K562 (cell line): Measurements from ENCODE around the gene UBE2QL1. TPM values are rescaled to one million over a fixed set of nuclear protein-coding genes. Genes with fewer than 3 reads are reported as not detected.

Source experiments
- ATAC-seq: fragments of 200-7000 bp; cut with Tn5 transposase; 3 replicates; pipeline ENCODE4 v1.9.1; 2020; ENCODE audit warnings: moderate library complexity
- BruUV-seq: library from RNA; stranded (reverse); fragments of 400-500 nt; replicated peaks from 2 replicates; lab custom pipeline; 2021; lab: Mats Ljungman, UMichigan
- CTCF ChIA-PET: fragments of 300-600 bp; formaldehyde crosslinking; extraction: SDS; loops from one replicate; lab custom pipeline; 2021; ENCODE audit warnings: low intra/inter-chr PET ratio; lab: Yijun Ruan, JAX
- POLR2A ChIA-PET: fragments of 300-600, 350-650 bp; sonication (Branson Sonifier 250); formaldehyde crosslinking; extraction: SDS; loops from one replicate; lab custom pipeline; 2021; ENCODE audit warnings: antibody characterized with exemption, inconsistent platforms; lab: Yijun Ruan, JAX
- DNase-seq, 4 experiments: peaks; one replicate each; pipeline versions ENCODE4 v3.0.0 to v3.0.0-alpha.2; 2011 to 2018; ENCODE audit warnings: low spot score in 3 of 4, mixed read lengths in 3 of 4; ENCODE audit errors: extremely low read depth in 1 of 4
- FAIRE-seq: peaks from 2 replicates; lab custom pipeline; 2011; peaks lifted over from hg19 to GRCh38; lab: Jason Lieb, UNC
- H2AFZ ChIP-seq: 2 replicates; pipeline ENCODE4 v1.6.0; 2011; ENCODE audit warnings: low read depth, low read length, control low read depth, inconsistent platforms
- H3K27ac ChIP-seq: fragments of 200-600 bp; 3 replicates; pipeline ENCODE4 v1.8.0; 2011; ENCODE audit warnings: low read depth, mild to moderate bottlenecking, control low read depth, inconsistent platforms, low read length, moderate library complexity, mixed read lengths; ENCODE audit errors: extremely low read depth
- H3K27me3 ChIP-seq, 2 experiments: fragments of 300-600 bp in 1 of 2; 2 replicates in 1 of 2; 3 replicates in 1 of 2; pipeline versions ENCODE4 v1.6.0 to v1.8.0; 2011; ENCODE audit warnings: inconsistent platforms in 2 of 2, low read length in 2 of 2, mild to moderate bottlenecking in 1 of 2, mixed read lengths in 1 of 2, moderate library complexity in 1 of 2; ENCODE audit not compliant: control insufficient read depth in 2 of 2, insufficient read depth in 2 of 2
- H3K36me3 ChIP-seq: fragments of 300-600 bp; 3 replicates; pipeline ENCODE4 v1.8.0; 2011; ENCODE audit warnings: mild to moderate bottlenecking, low read length, inconsistent platforms; ENCODE audit not compliant: control insufficient read depth, insufficient read depth
- H3K4me1 ChIP-seq, 2 experiments: fragments of 200-600 bp in 1 of 2; replicated peaks in 1 of 2; 2 replicates in 1 of 2; 3 replicates in 1 of 2; pipeline versions ENCODE4 v1.5.1 to v1.8.0; 2011; ENCODE audit warnings: inconsistent platforms in 2 of 2, low read length in 2 of 2, mild to moderate bottlenecking in 1 of 2, mixed read lengths in 1 of 2, moderate library complexity in 1 of 2; ENCODE audit not compliant: control insufficient read depth in 2 of 2, insufficient read depth in 2 of 2
- H3K4me2 ChIP-seq: 2 replicates; pipeline ENCODE4 v1.6.1; 2011; ENCODE audit warnings: low read length, control low read depth, inconsistent platforms, mixed read lengths; ENCODE audit not compliant: insufficient read depth
- H3K4me3 ChIP-seq: fragments of 200-600 bp; sonication (generic), shearing (Covaris generic); 2 replicates; pipeline ENCODE4 v1.5.1; 2016; ENCODE audit warnings: control low read depth, inconsistent platforms
- H3K79me2 ChIP-seq: fragments of 200-600 bp; 3 replicates; pipeline ENCODE4 v1.8.0; 2011; ENCODE audit warnings: low read length, inconsistent platforms; ENCODE audit not compliant: control insufficient read depth, insufficient read depth
- H3K9ac ChIP-seq, 2 experiments: 2 replicates each; pipeline versions ENCODE4 v1.6.0 to v1.6.1; 2011; ENCODE audit warnings: low read depth in 2 of 2, low read length in 2 of 2, control low read depth in 1 of 2, inconsistent platforms in 1 of 2, mild to moderate bottlenecking in 1 of 2, mixed read lengths in 1 of 2; ENCODE audit not compliant: insufficient read depth in 1 of 2
- H3K9me1 ChIP-seq: one replicate; pipeline ENCODE4 v1.6.0; 2011; ENCODE audit warnings: inconsistent platforms, mild to moderate bottlenecking, low read length, moderate library complexity; ENCODE audit not compliant: control insufficient read depth, insufficient read depth
- H3K9me3 ChIP-seq: replicated peaks from 2 replicates; pipeline ENCODE4 v1.5.1; 2011; ENCODE audit warnings: low read depth, low read length, inconsistent platforms; ENCODE audit not compliant: control insufficient read depth, insufficient read depth
- H4K20me1 ChIP-seq: replicated peaks from 2 replicates; pipeline ENCODE4 v1.6.1; 2011; ENCODE audit warnings: low read length, inconsistent platforms, mixed read lengths; ENCODE audit not compliant: control insufficient read depth, insufficient read depth
- ELF4 ChIP-seq: fragments of 450-650 bp; formaldehyde crosslinking; IDR thresholded peaks from 2 replicates; pipeline ENCODE4 v1.4.0; 2022; ENCODE audit warnings: missing genetic modification characterization
- FIP1L1 ChIP-seq: fragments of 200-400 bp; formaldehyde crosslinking; IDR thresholded peaks from 2 replicates; pipeline ENCODE4 v1.6.1; 2018; ENCODE audit warnings: mild to moderate bottlenecking, low read depth, low read length; ENCODE audit not compliant: poor library complexity, severe bottlenecking
- FOXA3 ChIP-seq, 2 experiments: fragments of 450-650 bp in 1 of 2; sonication (generic) in 1 of 2; formaldehyde crosslinking; IDR thresholded peaks in 1 of 2; conservative IDR thresholded peaks in 1 of 2; 2 replicates each; pipeline versions ENCODE4 v1.4.0 to v1.8.0; 2020 to 2022; ENCODE audit warnings: mild to moderate bottlenecking in 2 of 2, missing genetic modification reagents in 1 of 2
- FUS ChIP-seq: fragments of 200-400 bp; formaldehyde crosslinking; optimal IDR thresholded peaks from 2 replicates; pipeline ENCODE3; 2017; ENCODE audit warnings: low read depth, low read length
- GTF2F1 ChIP-seq: IDR thresholded peaks from 2 replicates; pipeline ENCODE4 v1.6.1; 2011; ENCODE audit warnings: low read depth, low read length, improper control_type of control experiment
- HSF4 ChIP-seq: fragments of 250-450 bp; sonication (Bioruptor Pico); IDR thresholded peaks from 2 replicates; pipeline ENCODE4 v2.1.2; 2022; ENCODE audit warnings: mild to moderate bottlenecking, moderate library complexity, borderline replicate concordance
- PCBP1 ChIP-seq: fragments of 200-400 bp; formaldehyde crosslinking; IDR thresholded peaks from 2 replicates; pipeline ENCODE4 v1.6.1; 2018; ENCODE audit warnings: mild to moderate bottlenecking, low read depth, low read length; ENCODE audit not compliant: poor library complexity, severe bottlenecking
- PRMT5 ChIP-seq: sonication (generic); formaldehyde crosslinking; IDR thresholded peaks from 2 replicates; pipeline ENCODE4 v1.5.0; 2020; ENCODE audit warnings: missing genetic modification reagents
- ZBED1 ChIP-seq: IDR thresholded peaks from 2 replicates; pipeline ENCODE4 v1.6.1; 2014
- ZNF79 ChIP-seq: fragments of 250-450 bp; sonication (Bioruptor Pico); IDR thresholded peaks from 2 replicates; pipeline ENCODE4 v1.4.0; 2020; ENCODE audit warnings: low read depth, mild to moderate bottlenecking, moderate library complexity
- WGBS: fragments of 100-300 bp; shearing (Covaris generic); methylation state at CpG from one replicate; pipeline ENCODE4 v1.1.6; 2016; ENCODE audit warnings: low coverage, mixed read lengths; ENCODE audit not compliant: insufficient coverage; ENCODE audit errors: missing lambda C conversion rate; 5-methylcytosine and 5-hydroxymethylcytosine counted together
- in situ Hi-C: fragments of 300-500 bp; cut with MboI; formaldehyde crosslinking; loops from 4 replicates; pipeline ENCODE4 v1.15.0; 2018; ENCODE audit warnings: inconsistent platforms, mixed read lengths
- intact Hi-C: fragments of 100-400 bp; cut with micrococcal nuclease; formaldehyde crosslinking; loops from 2 replicates; pipeline ENCODE4 v1.14.2; 2022
- polyA plus RNA-seq, 8 experiments: library from polyadenylated mRNA; depleted of rRNA in 4 of 8; stranded (reverse) in 5 of 8; unstranded in 3 of 8; fragments of >200 nt; fragmentation: Nextera tagmentation in 2 of 8; fragmentation: Illumina TruSeq in 1 of 8; extraction: Ambion mirVana in 2 of 8; extraction: Trizol in 1 of 8; gene quantifications; 2 replicates each; pipeline versions ENCODE4 v1.2.1 to v1.2.3, GENCODE V29; 2011 to 2014; ENCODE audit warnings: inconsistent platforms in 1 of 8, missing spikeins in 1 of 8
- total RNA-seq, 7 experiments: library from RNA; depleted of rRNA in 6 of 7; stranded (reverse); fragments of >200 nt in 6 of 7; fragmentation: Illumina TruSeq in 2 of 7; extraction: Trizol in 2 of 7; gene quantifications; 2 replicates each; pipeline versions ENCODE4 v1.2.1 to v1.2.3, GENCODE V29; 2011 to 2021; ENCODE audit warnings: low replicate concordance in 1 of 7
- TF ChIP-seq, protein P1 (sequence below): sonication (generic); formaldehyde crosslinking; IDR thresholded peaks from 2 replicates; pipeline ENCODE4 v1.8.0; 2022; ENCODE audit warnings: mild to moderate bottlenecking, missing genetic modification reagents
- TF ChIP-seq, protein P2 (sequence below): fragments of 450-650 bp; formaldehyde crosslinking; IDR thresholded peaks from 2 replicates; pipeline ENCODE4 v1.4.0; 2022; ENCODE audit warnings: missing genetic modification characterization
- TF ChIP-seq, protein P3 (sequence below): fragments of 200-400 bp; formaldehyde crosslinking; IDR thresholded peaks from 2 replicates; pipeline ENCODE4 v1.6.1; 2017; ENCODE audit warnings: mild to moderate bottlenecking, low read depth, low read length, moderate library complexity
- TF ChIP-seq, protein P4 (sequence below): fragments of 450-650 bp; formaldehyde crosslinking; conservative IDR thresholded peaks from 2 replicates; pipeline ENCODE4 v1.4.0; 2022; ENCODE audit warnings: mild to moderate bottlenecking, missing genetic modification characterization
- TF ChIP-seq, protein P5 (sequence below): fragments of 450-650 bp; formaldehyde crosslinking; IDR thresholded peaks from 2 replicates; pipeline ENCODE4 v1.4.0; 2022; ENCODE audit warnings: missing genetic modification characterization
- TF ChIP-seq, protein P6 (sequence below): sonication (generic); formaldehyde crosslinking; IDR thresholded peaks from 2 replicates; pipeline ENCODE4 v1.9.0; 2022; ENCODE audit warnings: mild to moderate bottlenecking, missing genetic modification reagents

Gene UBE2QL1
- total and polyA plus RNA-seq, 9 of the 15 experiments (the other 6 are each of a cell fraction or from before 2014, with no cell fraction given) = not detected

DNA sequence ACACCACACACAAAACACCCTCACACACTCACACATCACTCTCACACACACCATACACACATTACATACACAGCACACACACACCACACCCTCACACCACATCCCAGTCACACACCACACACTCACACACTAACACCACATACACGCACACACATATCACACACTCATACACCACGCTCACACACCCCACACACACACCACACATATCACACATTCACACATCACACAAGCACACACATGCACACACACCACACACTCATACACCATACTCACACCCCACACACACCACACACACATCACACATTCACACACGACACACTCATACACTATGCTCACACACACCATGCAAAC lies 543 bp upstream of the UBE2QL1 start:
- intact Hi-C loops = no loop called here
- Histone ChIP-seq H4K20me1 (no peaks in the 10 kb centered on the region), H3K4me3 (no peak overlapping the region), H3K27me3 (peaks cover 18 to 42% of the 10 kb centered on the region in 2 experiments), H3K79me2 (no peaks in the 10 kb centered on the region), H3K4me1 (peaks cover 0 to 5% of the 10 kb centered on the region in 2 experiments; a peak in 1 of 5 replicates), H3K27ac (no peak overlapping the region), H3K36me3 (no peaks in the 10 kb centered on the region), H3K4me2 (no peak overlapping the region), H3K9ac (no peak overlapping the region), H3K9me1 (no peaks in the 10 kb centered on the region), H3K9me3 (peaks cover 7% of the 10 kb centered on the region; the same call in 1 of the 2 replicates), H2AFZ (no peak overlapping the region)
- in situ Hi-C loops = no loop called here
- BruUV-seq = no TSS peak
- FAIRE-seq (no peak), DNase-seq (no peak), ATAC-seq (no peak)
- 27% methylated on average over 3 of the region's 3 CpGs for WGBS
- POLR2A ChIA-PET = no interaction called here
- CTCF ChIA-PET = no interaction called here
- TF ChIP-seq ZNF79 (CRISPR knock-in tag) (no peak), GTF2F1 (no peak), FIP1L1 (no peak), FOXA3 (CRISPR knock-in tag; conservative IDR thresholded peaks at IDR 0.05 in 1 of 2, IDR thresholded peaks at IDR 0.05 in 1 of 2) (no peak), ZBED1 (no peak), HSF4 (CRISPR knock-in tag) (no peak), PCBP1 (no peak), FUS (no peak), ELF4 (CRISPR knock-in tag) (peak; percentile 30; the same call in 1 of the 2 replicates), PRMT5 (CRISPR knock-in tag) (no peak)
- TF ChIP-seq, protein P1, sequence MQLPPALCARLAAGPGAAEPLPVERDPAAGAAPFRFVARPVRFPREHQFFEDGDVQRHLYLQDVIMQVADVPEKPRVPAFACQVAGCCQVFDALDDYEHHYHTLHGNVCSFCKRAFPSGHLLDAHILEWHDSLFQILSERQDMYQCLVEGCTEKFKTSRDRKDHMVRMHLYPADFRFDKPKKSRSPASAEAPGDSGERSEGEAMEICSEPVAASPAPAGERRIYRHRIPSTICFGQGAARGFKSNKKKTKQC (CRISPR knock-in tag) = no peak
- TF ChIP-seq, protein P2, sequence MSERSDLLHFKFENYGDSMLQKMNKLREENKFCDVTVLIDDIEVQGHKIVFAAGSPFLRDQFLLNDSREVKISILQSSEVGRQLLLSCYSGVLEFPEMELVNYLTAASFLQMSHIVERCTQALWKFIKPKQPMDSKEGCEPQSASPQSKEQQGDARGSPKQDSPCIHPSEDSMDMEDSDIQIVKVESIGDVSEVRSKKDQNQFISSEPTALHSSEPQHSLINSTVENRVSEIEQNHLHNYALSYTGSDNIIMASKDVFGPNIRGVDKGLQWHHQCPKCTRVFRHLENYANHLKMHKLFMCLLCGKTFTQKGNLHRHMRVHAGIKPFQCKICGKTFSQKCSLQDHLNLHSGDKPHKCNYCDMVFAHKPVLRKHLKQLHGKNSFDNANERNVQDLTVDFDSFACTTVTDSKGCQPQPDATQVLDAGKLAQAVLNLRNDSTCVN (CRISPR knock-in tag) = peak; percentile 31; the same call in 1 of the 2 replicates
- TF ChIP-seq, protein P3, sequence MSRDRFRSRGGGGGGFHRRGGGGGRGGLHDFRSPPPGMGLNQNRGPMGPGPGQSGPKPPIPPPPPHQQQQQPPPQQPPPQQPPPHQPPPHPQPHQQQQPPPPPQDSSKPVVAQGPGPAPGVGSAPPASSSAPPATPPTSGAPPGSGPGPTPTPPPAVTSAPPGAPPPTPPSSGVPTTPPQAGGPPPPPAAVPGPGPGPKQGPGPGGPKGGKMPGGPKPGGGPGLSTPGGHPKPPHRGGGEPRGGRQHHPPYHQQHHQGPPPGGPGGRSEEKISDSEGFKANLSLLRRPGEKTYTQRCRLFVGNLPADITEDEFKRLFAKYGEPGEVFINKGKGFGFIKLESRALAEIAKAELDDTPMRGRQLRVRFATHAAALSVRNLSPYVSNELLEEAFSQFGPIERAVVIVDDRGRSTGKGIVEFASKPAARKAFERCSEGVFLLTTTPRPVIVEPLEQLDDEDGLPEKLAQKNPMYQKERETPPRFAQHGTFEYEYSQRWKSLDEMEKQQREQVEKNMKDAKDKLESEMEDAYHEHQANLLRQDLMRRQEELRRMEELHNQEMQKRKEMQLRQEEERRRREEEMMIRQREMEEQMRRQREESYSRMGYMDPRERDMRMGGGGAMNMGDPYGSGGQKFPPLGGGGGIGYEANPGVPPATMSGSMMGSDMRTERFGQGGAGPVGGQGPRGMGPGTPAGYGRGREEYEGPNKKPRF = no peak
- TF ChIP-seq, protein P4, sequence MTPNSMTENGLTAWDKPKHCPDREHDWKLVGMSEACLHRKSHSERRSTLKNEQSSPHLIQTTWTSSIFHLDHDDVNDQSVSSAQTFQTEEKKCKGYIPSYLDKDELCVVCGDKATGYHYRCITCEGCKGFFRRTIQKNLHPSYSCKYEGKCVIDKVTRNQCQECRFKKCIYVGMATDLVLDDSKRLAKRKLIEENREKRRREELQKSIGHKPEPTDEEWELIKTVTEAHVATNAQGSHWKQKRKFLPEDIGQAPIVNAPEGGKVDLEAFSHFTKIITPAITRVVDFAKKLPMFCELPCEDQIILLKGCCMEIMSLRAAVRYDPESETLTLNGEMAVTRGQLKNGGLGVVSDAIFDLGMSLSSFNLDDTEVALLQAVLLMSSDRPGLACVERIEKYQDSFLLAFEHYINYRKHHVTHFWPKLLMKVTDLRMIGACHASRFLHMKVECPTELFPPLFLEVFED = peak; percentile 85
- TF ChIP-seq, protein P5, sequence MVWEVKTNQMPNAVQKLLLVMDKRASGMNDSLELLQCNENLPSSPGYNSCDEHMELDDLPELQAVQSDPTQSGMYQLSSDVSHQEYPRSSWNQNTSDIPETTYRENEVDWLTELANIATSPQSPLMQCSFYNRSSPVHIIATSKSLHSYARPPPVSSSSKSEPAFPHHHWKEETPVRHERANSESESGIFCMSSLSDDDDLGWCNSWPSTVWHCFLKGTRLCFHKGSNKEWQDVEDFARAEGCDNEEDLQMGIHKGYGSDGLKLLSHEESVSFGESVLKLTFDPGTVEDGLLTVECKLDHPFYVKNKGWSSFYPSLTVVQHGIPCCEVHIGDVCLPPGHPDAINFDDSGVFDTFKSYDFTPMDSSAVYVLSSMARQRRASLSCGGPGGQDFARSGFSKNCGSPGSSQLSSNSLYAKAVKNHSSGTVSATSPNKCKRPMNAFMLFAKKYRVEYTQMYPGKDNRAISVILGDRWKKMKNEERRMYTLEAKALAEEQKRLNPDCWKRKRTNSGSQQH (CRISPR knock-in tag) = peak; percentile 81; the same call in 1 of the 2 replicates
- TF ChIP-seq, protein P6, sequence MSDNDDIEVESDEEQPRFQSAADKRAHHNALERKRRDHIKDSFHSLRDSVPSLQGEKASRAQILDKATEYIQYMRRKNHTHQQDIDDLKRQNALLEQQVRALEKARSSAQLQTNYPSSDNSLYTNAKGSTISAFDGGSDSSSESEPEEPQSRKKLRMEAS (CRISPR knock-in tag) = no peak
